ENCODE measurements around the gene MCCD1.
A peak's percentile ranks its signal among the peaks of the same experiment; 100 is the strongest.

Gene MCCD1

DNA sequence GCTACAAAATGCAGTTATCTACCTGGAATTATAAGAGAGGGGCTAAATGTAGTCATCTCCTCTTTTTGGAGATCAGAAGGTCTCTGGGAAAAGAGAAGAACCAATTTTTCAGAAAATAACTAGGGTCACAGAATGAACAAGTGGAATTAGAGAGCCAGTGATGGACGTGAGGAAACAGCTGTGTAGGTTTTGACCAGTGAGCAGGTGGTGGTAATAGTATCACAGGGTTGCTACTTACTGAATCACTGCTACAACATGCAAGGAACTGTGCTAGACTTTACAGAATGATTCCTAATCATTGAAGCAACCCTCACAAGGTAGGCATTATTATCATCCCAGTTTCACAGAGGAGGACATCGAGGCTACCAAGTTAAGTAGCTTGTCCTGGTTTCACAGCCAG lies 15.9 kb downstream of the MCCD1 start:
- no peak for DNase-seq

DNA sequence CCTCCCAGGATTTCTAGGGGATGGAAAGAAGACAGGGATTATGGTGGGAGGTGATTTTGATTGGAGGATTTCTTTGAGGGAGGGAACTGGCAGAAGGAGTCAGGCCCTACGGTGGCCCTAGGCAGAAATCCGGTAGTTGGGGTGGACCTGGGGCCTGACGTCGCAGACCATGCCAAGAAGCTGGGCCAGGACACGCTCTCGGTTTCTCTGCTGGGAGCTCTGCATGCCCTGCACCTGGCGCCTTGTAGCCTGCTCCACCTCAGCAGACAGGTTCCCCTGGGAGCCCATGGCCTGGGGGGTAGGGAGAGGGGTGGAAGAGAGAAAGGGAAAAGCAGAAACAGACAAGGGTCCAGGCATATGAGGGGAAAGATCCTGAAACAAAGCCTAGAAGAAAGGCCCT lies 16.5 kb downstream of the MCCD1 start:
- no peak for DNase-seq

GRCh38 chr6:31546339-31546957 lies 17.7 kb downstream of the MCCD1 start, which contains the start of gene ATP6V1G2:
ATP6V1G2 (minus strand) TSS chr6:31546608; CDS start chr6:31546559, 49 bp downstream.
- peak; percentile 93 to 94 for DNase-seq

- peak; percentile 99 for DNase-seq
Measured at GRCh38 chr6:31546958-31547726, 18.4 kb downstream of the MCCD1 start, which contains the start of gene NFKBIL1. NFKBIL1 (plus strand) TSS chr6:31547608; CDS start chr6:31547695, 87 bp downstream.

- no peak for DNase-seq
Measured at GRCh38 chr6:31547727-31548543, 19.2 kb downstream of the MCCD1 start.

GRCh38 chr6:31548544-31548873 lies 19.7 kb downstream of the MCCD1 start:
- DNase-seq, result no peak

DNA sequence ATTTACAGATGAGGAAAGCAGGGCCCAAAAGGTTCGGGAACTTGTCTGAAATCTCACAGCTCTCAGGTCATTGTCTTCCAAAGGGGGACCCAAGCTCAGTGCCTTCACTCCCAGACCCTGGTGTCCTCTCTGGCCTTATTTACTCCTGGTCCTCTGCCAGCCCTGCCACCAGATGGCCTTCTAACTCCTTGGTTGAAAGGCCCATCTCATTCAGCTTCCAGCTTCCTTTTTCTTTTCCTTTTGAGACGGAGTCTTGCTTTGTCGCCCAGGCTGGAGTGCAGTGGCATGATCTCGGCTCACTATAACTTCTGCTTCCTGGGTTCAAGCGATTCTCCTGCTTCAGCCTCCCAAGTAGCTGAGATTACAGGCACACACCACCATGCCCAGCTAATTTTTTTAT lies 22.6 kb downstream of the MCCD1 start:
- peak; percentile 89 to 93 for DNase-seq

- DNase-seq, result no peak
Measured at GRCh38 chr6:31556307-31556706, 27.5 kb downstream of the MCCD1 start.

DNA sequence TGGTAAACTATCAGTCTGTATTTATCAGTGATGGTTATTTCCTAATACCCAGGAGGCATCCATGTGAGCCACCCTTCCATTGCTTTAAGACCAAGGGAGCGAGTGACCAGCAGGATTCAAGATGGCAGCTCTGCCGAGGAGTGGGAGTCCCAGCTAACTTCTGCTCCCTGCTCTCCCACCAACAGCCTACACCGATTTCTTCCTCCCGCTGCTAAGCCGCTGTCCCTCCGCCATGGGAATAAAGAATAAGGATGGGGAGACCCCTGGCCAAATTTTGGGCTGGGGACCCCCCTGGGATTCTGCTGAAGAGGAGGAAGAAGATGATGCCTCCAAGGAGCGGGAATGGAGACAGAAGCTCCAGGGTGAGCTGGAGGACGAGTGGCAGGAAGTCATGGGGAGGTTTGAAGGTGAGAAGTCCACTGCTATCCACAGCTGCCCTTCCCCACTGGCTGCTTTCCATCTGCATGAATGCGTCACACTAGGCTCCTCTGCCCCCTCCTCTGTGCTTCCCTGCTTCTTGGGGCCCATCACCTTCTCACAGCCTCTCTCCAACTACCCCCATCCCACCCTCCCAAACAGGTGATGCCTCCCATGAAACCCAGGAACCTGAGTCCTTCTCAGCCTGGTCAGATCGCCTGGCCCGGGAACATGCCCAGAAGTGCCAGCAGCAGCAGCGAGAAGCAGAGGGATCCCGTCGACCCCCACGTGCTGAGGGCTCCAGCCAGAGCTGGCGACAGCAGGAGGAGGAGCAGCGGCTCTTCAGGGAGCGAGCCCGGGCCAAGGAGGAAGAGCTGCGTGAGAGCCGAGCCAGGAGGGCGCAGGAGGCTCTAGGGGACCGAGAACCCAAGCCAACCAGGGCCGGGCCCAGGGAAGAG lies 28.9 kb downstream of the MCCD1 start:
- no peak for DNase-seq

DNA sequence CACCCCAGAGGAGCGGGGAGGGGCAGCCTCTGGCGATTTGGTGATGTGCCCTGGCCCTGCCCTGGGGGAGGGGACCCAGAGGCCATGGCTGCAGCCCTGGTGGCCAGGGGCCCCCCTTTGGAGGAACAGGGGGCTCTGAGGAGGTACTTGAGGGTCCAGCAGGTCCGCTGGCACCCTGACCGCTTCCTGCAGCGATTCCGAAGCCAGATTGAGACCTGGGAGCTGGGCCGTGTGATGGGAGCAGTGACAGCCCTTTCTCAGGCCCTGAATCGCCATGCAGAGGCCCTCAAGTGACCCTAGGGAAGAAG lies 29.5 kb downstream of the MCCD1 start:
- DNase-seq, result no peak

GRCh38 chr6:31558631-31559500 lies 30.1 kb downstream of the MCCD1 start:
- peak; percentile 99 for DNase-seq

DNA sequence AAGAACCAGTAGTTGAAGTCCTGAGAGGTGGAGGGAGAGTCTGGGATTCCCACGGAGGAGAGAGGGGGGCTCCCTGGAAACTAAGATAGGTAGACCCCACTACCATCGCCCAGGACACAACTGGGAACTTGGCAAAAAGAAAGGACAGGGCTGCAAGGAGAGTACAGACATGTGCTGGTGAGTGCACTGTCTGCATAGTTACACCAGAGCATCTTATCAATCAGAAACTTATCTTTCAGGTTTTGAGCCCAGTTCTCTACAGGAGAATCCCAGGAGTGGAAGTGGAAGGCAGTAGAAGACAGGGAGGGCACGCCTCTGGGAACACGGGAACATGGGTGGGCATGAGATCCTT lies 30.8 kb downstream of the MCCD1 start:
- DNase-seq, result no peak

DNA sequence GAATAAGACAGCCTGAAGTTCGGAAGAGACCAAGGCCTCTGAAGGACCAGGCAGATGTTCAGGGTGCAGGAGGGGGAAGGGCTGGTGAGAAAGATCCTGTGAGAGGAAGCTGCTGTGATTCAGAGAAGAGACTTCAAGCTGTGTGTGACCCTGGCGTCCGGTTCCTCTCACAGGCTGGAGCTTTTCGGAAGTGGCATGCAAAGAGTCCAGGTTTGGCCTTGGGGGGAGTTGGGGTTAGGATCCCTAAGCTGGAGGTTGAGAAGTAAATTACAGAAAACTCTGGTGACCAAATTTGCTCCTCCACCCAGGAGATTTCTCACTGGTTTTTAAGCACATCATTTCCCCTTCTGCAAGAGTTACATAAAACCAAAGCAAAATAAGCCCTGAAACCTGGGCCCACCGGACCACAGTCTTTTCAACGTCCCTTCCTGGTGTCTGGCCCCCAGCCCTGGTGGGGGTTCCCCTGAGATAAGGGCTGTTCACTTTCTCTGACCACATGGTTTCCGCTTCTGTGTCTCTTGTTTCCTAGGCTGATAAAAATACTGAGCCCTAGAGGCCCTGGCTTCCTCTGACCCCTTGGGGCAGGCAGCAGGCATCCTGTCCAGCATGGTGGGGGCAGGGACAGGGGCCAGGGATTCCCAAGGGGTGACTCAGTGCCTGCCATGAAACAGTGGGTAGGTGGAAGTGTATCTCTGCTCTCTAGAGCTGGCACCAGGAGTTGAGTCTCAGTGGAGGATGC lies 31.4 kb downstream of the MCCD1 start:
- peak; percentile 98 for DNase-seq

DNA sequence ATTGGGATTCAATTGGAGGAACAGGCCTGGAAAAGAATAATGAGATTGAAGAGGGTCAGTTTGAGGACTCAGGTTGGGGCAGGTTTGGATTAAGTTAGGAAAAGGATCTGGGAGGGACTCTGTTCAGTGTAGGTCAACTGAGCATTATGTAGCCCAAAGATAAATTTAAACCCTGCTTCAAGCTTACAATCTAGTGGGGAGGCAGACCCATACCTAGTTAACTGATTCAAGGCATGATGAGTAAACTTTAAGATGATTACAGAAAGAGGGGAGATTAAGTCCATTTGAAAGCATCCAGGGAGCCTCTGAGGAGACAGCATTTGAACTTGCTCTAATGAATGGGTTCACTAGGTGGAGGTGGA lies 31.9 kb downstream of the MCCD1 start:
- DNase-seq, result peak; percentile 54 to 65

GRCh38 chr6:31567531-31568370 lies 39.0 kb downstream of the MCCD1 start:
- DNase-seq, result no peak

GRCh38 chr6:31568537-31568961 lies 39.8 kb downstream of the MCCD1 start:
- no peak for DNase-seq

- no peak for DNase-seq
Measured at GRCh38 chr6:31569861-31570536, 41.2 kb downstream of the MCCD1 start.

DNA sequence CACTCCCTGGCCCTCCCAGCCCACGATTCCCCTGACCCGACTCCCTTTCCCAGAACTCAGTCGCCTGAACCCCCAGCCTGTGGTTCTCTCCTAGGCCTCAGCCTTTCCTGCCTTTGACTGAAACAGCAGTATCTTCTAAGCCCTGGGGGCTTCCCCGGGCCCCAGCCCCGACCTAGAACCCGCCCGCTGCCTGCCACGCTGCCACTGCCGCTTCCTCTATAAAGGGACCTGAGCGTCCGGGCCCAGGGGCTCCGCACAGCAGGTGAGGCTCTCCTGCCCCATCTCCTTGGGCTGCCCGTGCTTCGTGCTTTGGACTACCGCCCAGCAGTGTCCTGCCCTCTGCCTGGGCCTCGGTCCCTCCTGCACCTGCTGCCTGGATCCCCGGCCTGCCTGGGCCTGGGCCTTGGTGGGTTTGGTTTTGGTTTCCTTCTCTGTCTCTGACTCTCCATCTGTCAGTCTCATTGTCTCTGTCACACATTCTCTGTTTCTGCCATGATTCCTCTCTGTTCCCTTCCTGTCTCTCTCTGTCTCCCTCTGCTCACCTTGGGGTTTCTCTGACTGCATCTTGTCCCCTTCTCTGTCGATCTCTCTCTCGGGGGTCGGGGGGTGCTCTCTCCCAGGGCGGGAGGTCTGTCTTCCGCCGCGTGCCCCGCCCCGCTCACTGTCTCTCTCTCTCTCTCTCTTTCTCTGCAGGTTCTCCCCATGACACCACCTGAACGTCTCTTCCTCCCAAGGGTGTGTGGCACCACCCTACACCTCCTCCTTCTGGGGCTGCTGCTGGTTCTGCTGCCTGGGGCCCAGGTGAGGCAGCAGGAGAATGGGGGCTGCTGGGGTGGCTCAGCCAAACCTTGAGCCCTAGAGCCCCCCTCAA lies 43.5 kb downstream of the MCCD1 start, which contains the start of gene LTA:
Gene LTA (plus strand): TSS at position 249 of the 871 bp plus-strand sequence. CDS start 454 bp downstream, at position 703.
- no peak for DNase-seq

Data from Kasumi-1 (cell line).